WERI-Rb-1 (cell line): ENCODE data around the gene GLIS1.

Source experiments
- DNase-seq: peaks from one replicate; pipeline ENCODE4 v3.0.0-alpha.2; 2020
- H3K27ac ChIP-seq: fragments of 250-450 bp; sonication (Bioruptor Pico); 2 replicates; pipeline ENCODE4 v1.5.1; 2020; ENCODE audit warnings: mild to moderate bottlenecking, moderate library complexity
- H3K27me3 ChIP-seq: fragments of 250-450 bp; sonication (Bioruptor Pico); 2 replicates; pipeline ENCODE4 v1.5.1; 2021; ENCODE audit warnings: mild to moderate bottlenecking, low read depth, moderate library complexity; ENCODE audit not compliant: insufficient read depth, severe bottlenecking
- H3K36me3 ChIP-seq: fragments of 250-450 bp; sonication (Bioruptor Pico); 2 replicates; pipeline ENCODE4 v1.5.1; 2020; ENCODE audit warnings: mild to moderate bottlenecking, moderate library complexity
- H3K4me3 ChIP-seq: 2 replicates; pipeline ENCODE4 v1.5.1; 2011; ENCODE audit warnings: low read depth, mild to moderate bottlenecking, control low read depth, low read length
- H3K9me3 ChIP-seq: fragments of 250-450 bp; sonication (Bioruptor Pico); 2 replicates; pipeline ENCODE4 v1.5.1; 2021; ENCODE audit warnings: mild to moderate bottlenecking, moderate library complexity; ENCODE audit not compliant: severe bottlenecking
- CTCF ChIP-seq: IDR thresholded peaks from 2 replicates; pipeline ENCODE4 v1.5.1; 2011; ENCODE audit warnings: low read depth, mild to moderate bottlenecking, control low read depth, inconsistent platforms, low read length

The GLIS1 gene

GRCh38 chr1:53462769-53463501, 276.0 kb downstream of the GLIS1 start:
- no peak for TF ChIP-seq CTCF
- H3K36me3 ChIP-seq = no peaks in the 10 kb centered on the region
- DNase-seq = peak; percentile 93
- H3K27ac ChIP-seq = peak overlapping the region; percentile 96
- H3K4me3 ChIP-seq = peak overlapping the region; percentile 1; the same call in 1 of the 2 replicates
- no peaks in the 10 kb centered on the region for H3K9me3 ChIP-seq
- no peaks in the 10 kb centered on the region for H3K27me3 ChIP-seq

- TF ChIP-seq CTCF = no peak
- DNase-seq = peak; percentile 63
- Histone ChIP-seq H3K27ac (peak overlapping the region; percentile 96), H3K9me3 (no peaks in the 10 kb centered on the region), H3K36me3 (no peaks in the 10 kb centered on the region), H3K27me3 (no peaks in the 10 kb centered on the region), H3K4me3 (no peak overlapping the region; the same call in 1 of the 2 replicates)
These were observed 276.8 kb downstream of the GLIS1 start for GRCh38 chr1:53462193-53462592.

GRCh38 chr1:53461323-53462044, 277.5 kb downstream of the GLIS1 start:
- no peak for TF ChIP-seq CTCF
- no peak for DNase-seq
- Histone ChIP-seq H3K9me3 (no peaks in the 10 kb centered on the region), H3K36me3 (no peaks in the 10 kb centered on the region), H3K27ac (peak overlapping the region; percentile 96), H3K27me3 (no peaks in the 10 kb centered on the region), H3K4me3 (no peak overlapping the region)

- Histone ChIP-seq H3K4me3 (no peak overlapping the region), H3K9me3 (no peaks in the 10 kb centered on the region), H3K27me3 (no peaks in the 10 kb centered on the region), H3K27ac (no peak overlapping the region), H3K36me3 (no peaks in the 10 kb centered on the region)
- no peak for TF ChIP-seq CTCF
- DNase-seq = no peak
These were observed 278.2 kb downstream of the GLIS1 start for GRCh38 chr1:53460666-53461322.

- Histone ChIP-seq H3K4me3 (no peak overlapping the region), H3K36me3 (no peaks in the 10 kb centered on the region), H3K27ac (no peak overlapping the region), H3K9me3 (no peaks in the 10 kb centered on the region), H3K27me3 (no peaks in the 10 kb centered on the region)
- no peak for DNase-seq
- no peak for TF ChIP-seq CTCF
These were observed 278.7 kb downstream of the GLIS1 start for GRCh38 chr1:53460211-53460634.
